ENCODE results near the gene OXCT1.
A peak's percentile ranks its signal among the peaks of the same experiment; 100 is the strongest.

Gene OXCT1

DNA sequence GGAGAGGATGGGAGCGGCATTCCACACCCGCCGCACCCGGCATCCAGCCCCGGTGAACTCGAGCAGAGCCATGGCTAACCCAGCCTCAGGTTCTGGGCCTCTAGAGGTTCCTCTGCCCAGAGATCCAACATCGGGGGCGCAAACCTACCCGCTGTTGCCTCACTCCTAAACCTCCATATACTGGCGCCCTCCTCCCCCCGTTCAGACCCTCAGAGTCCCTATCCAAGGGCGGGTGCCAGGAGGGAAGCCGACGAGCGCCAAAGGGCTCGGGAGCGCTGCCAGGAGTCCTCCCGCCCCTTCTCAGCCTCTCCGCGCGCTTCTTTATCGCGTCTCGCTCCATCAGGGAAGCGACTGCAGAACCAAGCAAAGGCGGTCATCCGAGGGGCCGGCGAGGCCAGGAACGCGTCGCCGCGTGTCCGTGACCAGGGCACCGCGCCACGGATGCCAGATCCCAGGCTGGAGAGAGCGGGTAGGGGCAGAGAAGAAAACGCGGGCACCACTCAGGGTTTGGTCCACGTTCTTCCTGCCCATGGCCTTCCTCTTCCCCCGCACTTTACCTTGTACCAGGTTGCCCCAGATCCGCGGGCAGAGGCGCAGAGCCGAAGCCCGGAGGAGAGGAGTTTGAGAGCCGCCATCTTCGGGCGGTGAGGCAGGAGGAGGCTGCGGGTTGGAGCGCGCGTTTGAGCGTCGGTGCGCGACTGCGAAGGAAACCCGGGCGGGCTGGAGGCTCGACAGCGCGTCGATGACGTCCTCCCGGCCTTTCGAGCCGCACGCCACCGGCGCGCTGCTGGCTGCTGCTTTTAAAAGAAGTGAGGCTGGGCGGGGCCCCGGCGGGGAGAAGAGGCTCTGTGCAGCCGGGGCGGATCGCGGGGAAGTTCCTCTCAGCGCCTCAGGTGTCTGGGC, at the start of gene OXCT1:
OXCT1 (minus strand) TSS at position 702 of the 903 bp plus-strand sequence; CDS start at position 635, 67 bp downstream.
- DNase-seq, result peak; percentile 94

DNA sequence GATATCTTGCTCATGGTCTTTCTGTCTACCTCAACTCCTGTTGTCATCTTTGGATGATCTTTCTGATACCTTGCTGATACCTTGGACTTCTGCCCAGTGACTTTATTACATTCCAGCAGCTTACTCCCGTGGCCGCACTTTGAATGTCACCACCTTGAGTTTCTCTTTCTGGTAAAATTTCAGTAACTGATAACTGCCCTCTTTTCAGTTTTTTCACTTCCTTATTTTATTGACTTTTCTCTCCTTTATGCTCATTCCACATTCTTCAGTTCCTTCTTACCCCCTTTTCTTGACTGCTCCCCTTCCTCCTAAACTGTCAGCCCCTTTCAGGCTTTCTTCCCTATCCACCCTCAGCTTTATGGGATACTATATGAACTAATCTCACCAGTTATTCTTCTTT, 47.9 kb upstream of the OXCT1 start:
- DNase-seq, result no peak

DNA sequence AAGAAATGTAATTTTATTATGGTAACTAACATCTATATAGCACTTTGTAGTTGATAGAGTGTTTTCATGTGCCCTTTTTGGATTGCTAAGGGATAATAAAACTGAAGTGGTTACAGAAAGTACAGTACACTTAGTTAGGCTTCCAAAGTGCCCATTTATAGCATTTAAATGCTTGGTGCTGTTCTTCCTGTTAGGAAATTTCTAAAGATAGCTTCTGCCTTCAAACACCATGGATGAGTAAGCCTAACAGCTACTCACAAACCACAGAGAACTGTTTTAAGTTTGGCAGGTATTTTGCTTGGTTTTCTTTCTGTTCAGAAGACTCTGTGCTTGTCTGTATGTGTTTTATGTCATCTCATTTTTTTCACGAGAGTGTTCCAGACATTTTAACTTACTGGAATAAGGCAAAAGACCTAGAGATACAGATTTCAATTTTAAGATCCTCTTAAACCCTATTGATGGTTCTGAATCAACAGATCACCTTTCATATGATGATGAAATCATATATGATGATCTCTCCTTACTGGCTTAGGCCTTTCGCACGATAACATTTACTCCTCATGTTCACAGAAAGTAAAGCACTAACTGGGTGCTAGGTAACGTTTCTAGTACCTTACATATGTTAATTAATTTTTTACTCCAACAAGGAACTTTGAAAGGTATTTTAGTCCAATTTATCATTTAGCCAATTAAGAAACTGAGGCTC, 38.3 kb upstream of the OXCT1 start:
- DNase-seq, result no peak

DNA sequence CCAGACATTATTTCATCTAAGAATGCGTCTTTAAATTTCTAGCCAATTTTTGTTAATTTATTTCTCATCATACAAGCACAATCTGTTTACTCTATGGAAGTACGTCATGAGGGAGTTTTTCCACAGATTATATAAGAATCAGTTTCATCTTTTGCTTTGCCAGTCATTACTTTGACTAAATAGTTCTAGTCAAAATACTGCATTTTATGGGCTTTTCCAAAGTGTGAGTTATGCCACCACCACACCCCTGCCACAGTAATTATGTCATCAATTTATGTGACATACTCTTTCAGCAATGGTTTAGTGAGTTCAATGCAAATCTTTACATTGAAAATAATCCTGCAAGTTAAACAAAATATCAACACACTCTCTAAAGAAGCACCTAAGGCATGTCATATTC, 35.9 kb upstream of the OXCT1 start:
- DNase-seq, result no peak

- DNase-seq, result peak; percentile 99
Measured at GRCh38 chr5:41903892-41904799, 33.9 kb upstream of the OXCT1 start, which contains the start of gene RIMOC1. RIMOC1 (plus strand) TSS chr5:41904344; CDS start chr5:41904368, 24 bp downstream.

GRCh38 chr5:41903382-41903891, 33.2 kb upstream of the OXCT1 start:
- DNase-seq, result no peak

DNA sequence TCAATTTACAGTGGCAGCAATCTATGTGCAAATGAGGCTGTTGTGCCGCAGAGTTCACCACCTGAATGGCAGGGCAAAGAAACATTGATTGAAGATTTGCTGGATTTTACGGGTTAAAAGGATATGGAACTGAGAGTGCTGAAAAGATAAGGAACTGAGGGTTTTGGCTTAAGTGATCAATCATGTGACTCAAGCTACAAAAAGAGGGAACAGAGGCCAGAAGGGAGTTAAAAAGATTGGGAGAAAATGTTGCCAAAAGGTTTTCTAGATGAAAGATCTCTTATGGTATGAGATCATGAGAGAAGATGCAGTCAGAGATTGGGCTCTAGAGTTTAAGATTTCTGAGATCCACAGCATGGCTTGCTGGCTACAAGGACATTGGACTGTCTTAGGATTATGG, 26.0 kb upstream of the OXCT1 start:
- no peak for DNase-seq

GRCh38 chr5:41893074-41893851, 23.0 kb upstream of the OXCT1 start:
- DNase-seq, result no peak

GRCh38 chr5:41892031-41892430, 21.8 kb upstream of the OXCT1 start:
- no peak for DNase-seq

DNA sequence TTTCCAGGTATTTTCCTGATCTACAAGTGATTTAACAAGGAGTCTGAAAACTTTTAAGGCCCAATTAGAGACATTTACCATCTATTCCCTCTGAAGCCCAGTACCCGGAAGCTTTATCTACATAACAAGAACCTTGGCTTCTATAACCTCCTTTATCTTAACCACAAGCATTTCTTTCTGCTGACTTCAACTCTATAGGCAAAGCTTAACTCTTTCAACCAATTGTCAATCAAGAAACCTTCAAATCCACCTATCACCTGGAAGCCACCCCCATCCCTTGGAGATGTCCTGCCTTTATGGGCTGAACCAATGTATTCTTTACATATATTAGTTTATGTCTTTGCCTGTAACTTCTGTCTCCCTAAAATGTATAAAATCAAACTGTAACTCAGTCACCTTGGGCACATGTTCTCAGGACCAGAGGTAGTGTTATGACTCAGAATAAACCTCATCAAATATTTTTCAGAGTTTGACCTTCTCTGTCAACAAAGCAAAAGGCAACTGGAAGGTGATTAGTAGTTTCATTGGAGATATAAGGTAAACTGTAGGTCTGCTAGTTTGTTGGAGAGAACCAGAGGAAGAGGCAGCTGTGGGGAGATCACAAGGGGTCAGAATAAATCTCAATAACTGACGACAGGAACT, 21.0 kb upstream of the OXCT1 start:
- peak; percentile 71 for DNase-seq

DNA sequence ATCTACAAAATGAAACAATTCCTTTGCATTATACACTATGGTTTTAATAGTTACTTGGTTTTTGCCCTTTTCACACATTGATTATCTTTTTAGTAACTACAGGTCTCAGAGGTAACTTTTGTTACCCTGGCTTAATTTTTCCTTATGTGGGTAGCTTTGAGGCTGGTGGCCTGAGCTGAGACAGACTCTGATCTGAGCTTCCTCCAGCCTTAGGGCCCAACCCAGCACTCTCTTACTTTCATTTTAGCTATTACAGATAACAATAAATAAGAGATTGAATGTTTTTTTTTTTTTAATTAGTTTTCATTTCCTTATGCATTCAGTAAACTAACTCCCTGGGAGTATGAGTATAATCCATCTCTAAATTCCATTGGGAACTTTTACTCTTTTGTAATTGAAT, 15.1 kb upstream of the OXCT1 start:
- DNase-seq, result no peak

DNA sequence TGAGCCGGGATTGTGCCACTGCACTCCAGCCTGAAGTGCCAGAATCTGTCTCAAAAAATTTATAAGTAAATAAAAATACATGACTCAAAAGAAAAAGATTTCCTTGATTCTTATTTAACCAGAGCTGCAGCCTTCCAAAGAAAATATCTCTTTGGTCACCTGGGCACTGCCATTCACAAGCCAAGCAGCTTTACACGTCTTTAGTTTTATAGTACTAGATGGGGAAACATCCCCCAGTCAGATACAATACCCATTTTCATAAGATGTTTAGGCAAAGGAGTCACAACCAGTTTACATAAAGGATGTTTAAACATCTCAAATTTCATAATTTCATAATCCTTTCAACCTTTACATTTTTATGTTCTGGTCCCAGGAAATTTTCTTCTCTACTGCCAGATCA, 13.7 kb upstream of the OXCT1 start:
- no peak for DNase-seq

DNA sequence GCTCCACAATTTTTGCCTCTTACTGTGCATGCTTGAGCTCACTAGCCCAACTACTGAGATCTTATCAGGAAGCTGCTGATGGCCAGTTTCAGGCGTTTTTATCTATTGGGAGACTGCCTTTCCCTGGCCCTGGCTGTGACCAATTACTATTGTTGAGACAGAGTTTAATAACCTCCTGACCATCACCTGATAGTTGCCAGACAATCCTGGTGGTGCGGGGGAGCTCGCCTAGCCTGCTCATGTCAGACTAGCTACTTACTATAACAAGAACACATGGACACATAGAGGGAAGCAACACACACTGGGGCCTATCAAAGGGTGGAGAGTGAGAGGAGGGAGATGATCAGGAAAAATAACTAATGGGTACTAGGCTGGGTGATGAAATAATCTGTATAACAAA, 13.0 kb upstream of the OXCT1 start:
- DNase-seq, result no peak

GRCh38 chr5:41882765-41883164, 12.5 kb upstream of the OXCT1 start:
- no peak for DNase-seq

DNA sequence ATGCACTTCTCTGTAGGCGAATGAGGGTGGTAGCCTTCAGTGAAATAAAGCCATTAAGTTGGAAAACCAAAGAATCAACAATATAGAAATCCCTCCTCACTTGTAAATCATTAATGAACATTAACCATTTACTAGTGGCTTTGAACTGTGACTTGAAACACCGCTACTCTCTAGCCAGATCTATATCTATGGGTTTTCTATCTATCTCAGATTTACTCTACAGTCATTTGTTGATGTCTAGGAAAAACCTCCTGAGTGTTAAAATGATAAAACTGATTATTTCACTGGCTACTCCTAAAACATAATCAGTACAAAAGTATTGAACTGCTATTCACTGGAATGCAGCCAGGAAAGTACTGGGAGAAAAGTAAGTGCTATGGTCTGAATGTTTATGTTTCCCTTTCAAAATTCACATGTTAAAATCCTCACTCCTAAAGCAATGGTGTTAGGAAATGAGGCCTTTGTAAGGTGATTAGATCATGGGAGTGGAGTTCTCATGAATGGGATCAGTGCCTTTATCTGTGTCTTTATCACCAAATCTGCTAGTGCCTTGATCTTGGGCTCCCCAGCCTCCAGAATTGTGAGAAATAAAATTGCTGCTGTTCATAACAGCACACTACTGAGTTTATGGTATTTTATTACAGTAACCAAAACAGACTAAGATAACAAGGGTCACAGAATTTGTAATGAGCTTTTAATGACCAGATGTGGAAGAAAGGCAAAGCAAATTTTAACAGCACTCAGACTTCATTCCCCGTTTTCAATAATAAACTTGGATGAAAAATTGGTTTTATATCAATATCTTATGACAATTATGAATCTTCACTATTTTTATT, 8.6 kb upstream of the OXCT1 start:
- no peak for DNase-seq

DNA sequence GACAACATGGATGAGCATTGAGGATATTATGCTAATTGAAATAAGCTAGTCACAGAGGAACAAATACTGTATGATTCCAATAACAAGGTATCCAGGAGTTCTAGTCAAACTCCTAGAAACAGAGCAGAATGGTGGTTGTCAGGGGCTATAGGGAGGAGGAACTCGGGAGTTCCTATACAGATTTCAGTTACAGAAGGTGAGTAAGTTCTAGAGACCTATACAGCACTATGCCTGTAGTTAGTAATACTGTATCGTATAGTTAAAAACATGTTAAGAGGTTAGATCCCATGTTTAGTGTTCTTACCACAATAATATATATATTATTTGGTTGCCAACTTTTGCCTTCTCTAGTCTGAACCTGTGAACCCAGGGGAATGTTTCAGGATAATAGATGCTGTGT, 7.9 kb upstream of the OXCT1 start:
- DNase-seq, result no peak

GRCh38 chr5:41877408-41877807, 7.2 kb upstream of the OXCT1 start:
- no peak for DNase-seq

DNA sequence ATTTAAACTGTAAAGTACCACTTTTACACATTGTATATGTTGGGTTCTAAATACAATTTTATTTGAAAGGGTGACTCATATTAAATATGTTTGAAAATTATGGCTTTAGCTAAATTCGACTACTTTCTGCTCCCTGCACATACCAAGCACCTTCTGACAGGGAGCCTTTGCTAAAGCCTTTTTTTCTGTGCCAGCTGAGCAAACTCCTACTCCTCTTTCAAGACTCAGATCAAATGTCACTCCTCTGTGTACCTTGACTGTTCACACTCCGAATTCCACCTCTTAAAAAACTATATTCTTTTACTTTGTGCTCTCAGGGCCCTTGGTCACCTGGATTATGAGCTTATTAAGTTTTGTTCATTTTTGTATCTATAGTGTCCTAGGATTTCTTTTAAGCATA, 6.5 kb upstream of the OXCT1 start:
- DNase-seq, result no peak

DNA sequence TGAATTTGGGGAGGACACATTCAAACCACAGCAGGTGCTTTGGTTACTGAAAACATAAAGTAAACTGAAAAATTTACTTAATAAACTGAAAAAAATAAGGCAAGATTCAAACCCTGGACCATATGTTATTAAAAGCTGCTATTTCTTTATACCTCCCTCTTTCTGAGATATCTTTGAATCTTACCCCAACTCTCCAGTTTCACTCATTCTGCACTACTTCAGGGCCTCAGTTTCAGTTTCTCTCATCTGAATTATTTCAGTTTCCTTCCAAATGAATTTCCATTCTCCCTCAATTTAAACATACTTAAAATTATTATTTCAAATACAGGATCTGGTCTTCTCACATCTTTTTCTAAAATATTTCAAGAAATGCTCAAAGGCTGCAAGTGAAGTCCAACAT, 4.9 kb upstream of the OXCT1 start:
- DNase-seq, result no peak

- no peak for DNase-seq
Measured at GRCh38 chr5:41874512-41875060, 4.4 kb upstream of the OXCT1 start.
